LNCAP (cell line): ENCODE data around the gene ANKRD53.

Experiments
- TF ChIP-seq, protein P1 (sequence below): fragments of 450-650 bp; IDR thresholded peaks from 2 replicates; pipeline ENCODE4 v1.5.1; 2017; ENCODE audit warnings: mild to moderate bottlenecking

The ANKRD53 gene, protein sequence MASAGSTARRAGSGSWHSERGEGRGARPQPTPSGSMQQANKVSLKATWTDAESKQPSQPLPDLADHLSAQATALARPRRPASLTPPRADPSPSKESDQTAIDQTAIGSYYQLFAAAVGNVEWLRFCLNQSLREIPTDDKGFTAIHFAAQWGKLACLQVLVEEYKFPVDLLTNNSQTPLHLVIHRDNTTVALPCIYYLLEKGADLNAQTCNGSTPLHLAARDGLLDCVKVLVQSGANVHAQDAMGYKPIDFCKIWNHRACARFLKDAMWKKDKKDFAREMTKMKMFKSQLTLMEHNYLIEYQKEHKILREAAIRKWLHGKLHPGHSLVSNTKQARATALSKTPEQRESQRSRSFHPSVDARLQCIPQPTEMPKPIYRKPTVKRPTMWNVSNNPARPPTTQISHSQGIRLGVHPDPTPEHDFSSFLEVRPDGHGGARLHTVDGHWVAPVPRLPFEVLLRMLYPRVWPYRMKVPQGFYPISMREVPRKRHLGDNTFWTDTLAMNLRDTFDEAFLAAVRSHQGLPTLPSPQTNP

DNA sequence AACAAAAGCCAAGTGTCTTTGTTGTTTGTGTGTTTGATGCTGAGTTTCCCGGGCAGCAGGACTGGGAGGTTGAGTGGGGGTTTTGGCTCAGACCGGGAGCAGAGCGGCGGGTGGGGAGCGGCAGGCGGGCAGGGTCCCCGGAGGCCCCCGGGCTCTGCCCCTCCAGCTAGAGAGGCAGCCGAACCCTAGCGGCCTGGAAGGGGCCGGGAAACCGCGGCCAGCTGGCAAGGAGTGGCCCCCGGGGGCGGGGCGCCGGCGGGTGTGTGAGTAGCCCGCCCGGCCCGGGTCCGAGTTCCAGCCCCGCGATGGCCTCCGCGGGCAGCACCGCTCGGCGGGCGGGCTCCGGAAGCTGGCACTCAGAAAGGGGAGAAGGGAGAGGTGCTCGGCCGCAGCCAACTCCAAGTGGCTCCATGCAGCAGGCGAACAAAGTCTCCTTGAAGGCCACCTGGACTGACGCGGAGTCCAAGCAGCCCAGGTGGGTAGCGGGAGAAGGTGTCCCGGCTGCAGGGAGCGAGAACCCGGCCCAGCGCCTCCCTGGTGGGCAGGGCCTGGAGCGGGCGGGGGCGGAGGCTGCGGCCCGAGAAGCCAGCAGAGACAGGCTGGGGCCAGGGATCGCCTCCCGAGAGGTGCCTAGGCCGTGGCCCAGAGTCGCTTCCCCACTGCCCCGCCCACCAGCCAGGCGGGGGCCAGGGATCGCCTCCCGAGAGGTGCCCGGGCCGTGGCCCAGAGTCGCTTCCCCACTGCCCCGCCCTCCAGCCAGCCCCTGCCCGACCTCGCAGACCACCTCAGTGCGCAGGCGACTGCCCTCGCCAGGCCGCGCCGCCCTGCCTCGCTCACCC is at the start of gene ANKRD53:
TSS of gene ANKRD53 (plus strand) at position 290 of the 839 bp plus-strand sequence. CDS start at position 306, 16 bp downstream.
- TF ChIP-seq, protein P1, sequence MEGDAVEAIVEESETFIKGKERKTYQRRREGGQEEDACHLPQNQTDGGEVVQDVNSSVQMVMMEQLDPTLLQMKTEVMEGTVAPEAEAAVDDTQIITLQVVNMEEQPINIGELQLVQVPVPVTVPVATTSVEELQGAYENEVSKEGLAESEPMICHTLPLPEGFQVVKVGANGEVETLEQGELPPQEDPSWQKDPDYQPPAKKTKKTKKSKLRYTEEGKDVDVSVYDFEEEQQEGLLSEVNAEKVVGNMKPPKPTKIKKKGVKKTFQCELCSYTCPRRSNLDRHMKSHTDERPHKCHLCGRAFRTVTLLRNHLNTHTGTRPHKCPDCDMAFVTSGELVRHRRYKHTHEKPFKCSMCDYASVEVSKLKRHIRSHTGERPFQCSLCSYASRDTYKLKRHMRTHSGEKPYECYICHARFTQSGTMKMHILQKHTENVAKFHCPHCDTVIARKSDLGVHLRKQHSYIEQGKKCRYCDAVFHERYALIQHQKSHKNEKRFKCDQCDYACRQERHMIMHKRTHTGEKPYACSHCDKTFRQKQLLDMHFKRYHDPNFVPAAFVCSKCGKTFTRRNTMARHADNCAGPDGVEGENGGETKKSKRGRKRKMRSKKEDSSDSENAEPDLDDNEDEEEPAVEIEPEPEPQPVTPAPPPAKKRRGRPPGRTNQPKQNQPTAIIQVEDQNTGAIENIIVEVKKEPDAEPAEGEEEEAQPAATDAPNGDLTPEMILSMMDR = no peak

DNA sequence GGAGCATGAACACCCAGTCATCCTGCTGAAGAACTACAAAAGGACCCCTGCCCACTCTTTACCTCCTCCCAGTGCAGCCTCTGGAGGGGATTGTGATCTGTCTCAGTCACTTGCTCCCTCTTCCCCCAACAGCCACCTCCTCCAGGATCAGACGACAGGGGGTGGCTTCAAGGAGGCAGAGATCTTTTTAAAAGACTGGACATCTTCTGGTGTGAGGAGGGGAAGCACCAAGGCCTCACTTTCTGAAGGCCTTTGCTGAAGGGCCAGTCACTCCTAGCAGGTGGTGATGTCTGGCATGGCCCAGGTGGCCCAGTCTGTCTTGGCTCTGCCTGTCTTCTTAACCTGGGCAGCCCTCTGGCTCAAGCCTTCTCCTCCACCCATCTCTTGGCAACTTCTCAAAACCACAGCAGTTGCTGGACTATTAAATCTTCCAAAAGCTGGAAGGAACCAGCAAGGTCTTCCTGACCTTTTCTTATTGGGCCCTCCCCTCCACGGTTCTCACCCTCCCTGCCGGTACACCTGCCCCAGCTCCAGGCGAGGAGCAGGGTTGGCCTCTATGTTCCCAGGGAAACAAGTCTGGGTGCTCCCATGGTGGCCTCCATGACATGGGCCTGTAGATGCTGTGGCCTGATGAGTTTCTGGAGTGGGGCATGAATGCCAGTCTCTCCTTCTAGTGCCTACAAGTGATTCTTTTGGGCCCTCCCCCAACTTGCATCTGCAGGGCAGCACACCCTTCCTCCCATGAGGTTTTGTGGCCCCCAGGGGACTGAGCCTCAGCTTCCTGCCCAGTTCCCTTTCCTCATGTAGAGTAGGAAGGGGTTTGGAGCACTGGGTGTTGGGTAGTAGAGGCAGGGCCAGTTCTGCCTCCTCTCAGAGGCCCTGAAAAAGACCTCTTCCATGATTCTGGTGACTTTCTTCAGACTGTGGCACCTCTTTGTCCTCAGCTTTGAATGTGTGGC is 47.8 kb upstream of the ANKRD53 start:
- TF ChIP-seq, protein P1 = no peak

DNA sequence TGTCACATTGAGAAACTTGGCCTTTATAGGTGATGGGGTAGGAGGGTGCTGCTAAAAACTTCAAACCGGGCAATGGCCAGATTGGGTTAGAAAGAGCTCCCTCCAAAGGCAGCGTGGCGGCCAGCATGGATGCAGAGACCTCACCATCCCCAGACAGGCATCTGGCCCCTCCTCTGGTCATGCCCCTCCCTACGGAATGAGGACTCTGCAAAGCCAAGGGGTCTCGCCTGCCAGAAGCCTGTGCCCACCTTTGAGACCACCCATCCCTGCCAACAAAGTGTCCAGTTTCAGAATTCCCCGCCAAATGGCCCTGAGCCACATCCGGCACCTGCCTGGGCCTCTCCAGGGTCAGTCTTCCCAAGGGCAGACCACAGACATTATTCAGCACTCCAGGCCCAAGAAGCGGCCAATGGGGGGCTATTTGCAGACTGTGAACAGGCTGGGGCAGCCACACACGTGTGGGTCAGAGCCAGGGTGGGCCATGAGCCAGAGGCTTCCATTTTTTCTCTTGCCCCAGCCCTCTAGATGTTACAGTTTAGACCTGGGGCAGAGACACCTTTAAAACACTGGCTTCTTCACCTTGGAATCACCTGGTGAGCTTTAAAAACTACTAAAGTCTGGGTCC is 46.9 kb upstream of the ANKRD53 start:
- TF ChIP-seq, protein P1 = no peak

DNA sequence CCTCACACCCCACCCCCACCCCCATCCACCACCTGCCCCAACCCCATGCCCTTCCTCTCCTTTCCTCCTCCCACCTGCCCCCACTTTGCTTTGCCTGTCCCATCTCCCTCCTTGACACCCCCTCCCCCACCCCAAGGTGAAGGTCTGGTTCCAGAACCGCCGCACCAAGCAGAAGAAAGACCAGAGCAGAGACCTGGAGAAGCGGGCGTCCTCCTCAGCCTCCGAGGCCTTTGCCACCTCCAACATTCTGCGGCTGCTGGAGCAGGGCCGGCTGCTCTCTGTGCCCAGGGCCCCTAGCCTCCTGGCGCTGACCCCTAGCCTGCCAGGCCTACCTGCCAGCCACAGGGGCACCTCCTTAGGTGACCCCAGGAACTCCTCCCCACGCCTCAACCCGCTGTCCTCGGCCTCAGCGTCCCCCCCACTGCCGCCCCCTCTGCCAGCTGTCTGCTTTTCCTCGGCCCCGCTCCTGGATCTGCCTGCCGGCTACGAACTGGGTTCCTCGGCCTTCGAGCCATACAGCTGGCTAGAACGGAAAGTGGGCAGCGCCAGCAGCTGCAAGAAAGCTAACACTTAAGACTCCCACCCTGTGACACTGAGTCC is 45.7 kb upstream of the ANKRD53 start:
- TF ChIP-seq, protein P1 = no peak

DNA sequence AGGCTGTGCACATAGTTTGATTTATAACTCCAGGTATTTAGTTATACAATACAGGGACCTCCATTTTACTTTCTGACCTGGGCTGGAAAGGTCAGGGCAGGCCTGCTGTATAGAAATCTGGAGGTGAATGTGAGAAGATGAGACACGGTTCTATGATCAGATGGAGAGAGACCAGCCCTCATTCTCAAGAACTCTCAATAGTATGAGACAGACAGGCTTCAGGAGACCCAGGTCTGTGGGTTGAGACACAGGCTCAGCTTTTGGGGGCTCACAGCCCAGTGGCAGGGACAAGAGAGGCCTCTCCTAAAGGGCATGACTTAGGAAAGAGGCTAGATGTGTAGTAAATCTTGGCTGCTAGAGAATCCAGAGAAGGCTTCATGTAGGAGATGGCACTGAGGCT is 43.4 kb upstream of the ANKRD53 start:
- TF ChIP-seq, protein P1 = no peak

DNA sequence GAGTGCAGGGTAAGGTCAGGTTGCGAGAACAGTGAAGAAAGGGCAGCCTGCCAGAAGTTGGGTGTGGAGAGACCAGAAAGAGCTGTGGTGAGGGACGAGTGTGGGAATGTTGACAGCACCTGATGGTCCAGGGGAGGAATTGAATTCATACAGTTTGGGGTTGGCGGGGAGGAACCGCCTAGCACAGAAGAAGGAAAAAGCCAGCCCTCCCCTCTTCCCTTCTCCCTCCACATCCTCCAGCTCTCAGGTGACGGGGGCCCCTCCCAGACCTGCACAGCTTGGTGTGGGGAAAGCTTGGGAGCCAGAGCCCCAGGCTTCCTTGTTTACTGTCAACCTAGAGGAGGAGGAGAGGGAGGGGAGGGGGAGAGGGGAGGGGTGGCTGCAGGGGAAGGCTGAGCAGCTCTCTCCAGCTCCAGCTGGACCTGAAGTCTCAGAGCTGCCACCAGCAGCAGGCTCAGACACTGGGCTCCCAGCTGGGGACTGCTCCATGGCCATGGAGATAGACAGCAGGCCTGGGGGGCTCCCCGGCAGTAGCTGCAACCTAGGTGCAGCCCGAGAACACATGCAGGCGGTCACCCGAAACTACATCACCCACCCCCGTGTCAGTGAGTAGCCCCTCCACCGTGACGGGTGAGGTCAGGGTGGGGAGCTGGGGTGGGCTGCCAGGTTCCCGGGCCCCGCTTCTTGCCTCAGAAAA is 42.8 kb upstream of the ANKRD53 start, which contains the start of gene ATP6V1B1:
TSS of gene ATP6V1B1 (plus strand) at position 433 of the 697 bp plus-strand sequence. CDS start at position 488, 55 bp downstream.
- TF ChIP-seq, protein P1 = no peak
